Gastrocnemius medialis (tissue), 4 donors: ENCODE data around the gene PPCDC. TPM values are rescaled to one million over a fixed set of nuclear protein-coding genes. Genes with fewer than 3 reads are reported as not detected.

ENCODE experiments used
- ATAC-seq, 2 donors: fragments of 150-250 bp; one replicate each; pipeline ENCODE4 v1.9.1; 2016
- DNase-seq, 2 donors: peaks; one replicate each; pipeline ENCODE4 v3.0.0-alpha.2; 2019
- H3K27ac ChIP-seq, 4 donors: fragments of 200-600 bp; sonication (generic); 1 replicate in 1 of 4; 2 replicates in 3 of 4; pipeline ENCODE4 v1.5.1; 2016 to 2018; ENCODE audit warnings: mild to moderate bottlenecking in 2 of 4, moderate library complexity in 1 of 4
- H3K27me3 ChIP-seq, 3 donors: fragments of 200-600 bp; sonication (generic) in 2 of 3; 1 replicate in 1 of 3; 2 replicates in 2 of 3; pipeline versions ENCODE4 v1.5.1 to v1.6.0; 2016 to 2019; ENCODE audit warnings: mild to moderate bottlenecking in 1 of 3, moderate library complexity in 1 of 3
- H3K36me3 ChIP-seq, 2 donors: fragments of 200-600 bp; sonication (generic) in 1 of 2; one replicate each; pipeline ENCODE4 v1.5.1; 2017 to 2018
- H3K4me1 ChIP-seq, 2 donors: fragments of 200-600 bp; sonication (generic) in 1 of 2; one replicate each; pipeline ENCODE4 v1.5.1; 2016 to 2017; ENCODE audit warnings: mild to moderate bottlenecking in 2 of 2
- H3K4me3 ChIP-seq, 4 donors: fragments of 200-600 bp; sonication (generic) in 3 of 4; 1 replicate in 1 of 4; 2 replicates in 3 of 4; pipeline ENCODE4 v1.5.1; 2016 to 2019; ENCODE audit warnings: mild to moderate bottlenecking in 2 of 4
- H3K9me3 ChIP-seq, 3 donors: fragments of 200-600 bp; sonication (generic) in 2 of 3; 1 replicate in 1 of 3; 2 replicates in 2 of 3; pipeline ENCODE4 v1.5.1; 2016 to 2019
- POLR2A ChIP-seq, 2 donors: fragments of 450-650 bp; IDR thresholded peaks; one replicate each; pipeline ENCODE4 v1.6.1; 2017; ENCODE audit warnings: antibody characterized with exemption in 2 of 2, mild to moderate bottlenecking in 2 of 2, moderate library complexity in 2 of 2
- in situ Hi-C, 4 donors: fragments of 200-750 bp; cut with MboI; loops; one replicate each; pipeline versions ENCODE4 v1.15.0 to v1.8.0; 2017; ENCODE audit warnings: low sequenced_read_pairs in 4 of 4
- intact Hi-C: fragments of 100-400 bp; cut with DNase I; formaldehyde crosslinking; loops from one replicate; pipeline ENCODE4 v1.15.1; 2023; ENCODE audit warnings: low total_unique reads
- total RNA-seq, 4 donors: library from RNA; depleted of rRNA; stranded (reverse); fragments of >200 nt; gene quantifications; one replicate each; pipeline versions ENCODE4 v1.1.0 to v1.2.3, GENCODE V29; 2016
- TF ChIP-seq, protein P1 (sequence below), 5 experiments: fragments of 450-650 bp in 3 of 5; fragments of 200-600 bp in 2 of 5; sonication (generic) in 2 of 5; IDR thresholded peaks in 4 of 5; conservative IDR thresholded peaks in 1 of 5; 1 replicate in 4 of 5; 2 replicates in 1 of 5; pipeline ENCODE4 v1.5.1; 2016 to 2019; ENCODE audit warnings: antibody characterized with exemption in 5 of 5, mild to moderate bottlenecking in 3 of 5, moderate library complexity in 3 of 5

The PPCDC gene
- total RNA-seq, 4 donors from 2014 or later = 5.5 to 20.2 (median 11.9) TPM

DNA sequence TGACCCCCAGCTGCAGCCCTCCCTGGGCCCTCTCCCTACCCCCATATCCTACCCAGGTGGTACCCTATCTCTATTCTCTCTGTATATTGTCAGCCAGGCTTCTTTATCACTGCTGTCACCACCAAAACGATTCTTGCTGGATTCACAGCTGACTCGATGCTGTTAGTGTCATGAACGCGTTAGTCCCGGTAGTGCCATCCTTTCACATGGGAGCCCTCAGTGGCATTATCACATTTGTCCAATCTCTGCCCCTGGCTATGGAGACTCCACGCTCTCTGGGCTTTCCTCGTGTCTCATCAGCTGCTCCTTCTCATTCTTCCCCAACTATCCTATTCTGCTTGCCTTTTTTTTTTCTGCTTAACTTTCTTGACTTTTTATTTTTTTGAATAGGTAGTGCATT, 21.0 kb upstream of the PPCDC start:
- Histone ChIP-seq H3K27me3 (peaks cover 6 to 15% (median 7%) of the 10 kb centered on the region in 3 donors), H3K9me3 (no peaks in the 10 kb centered on the region), H3K4me1 (no peaks in the 10 kb centered on the region), H3K4me3 (no peak overlapping the region), H3K36me3 (no peaks in the 10 kb centered on the region), H3K27ac (no peak overlapping the region)
- no peak for TF ChIP-seq POLR2A (IDR thresholded peaks at IDR 0.05)
- TF ChIP-seq, protein P1, sequence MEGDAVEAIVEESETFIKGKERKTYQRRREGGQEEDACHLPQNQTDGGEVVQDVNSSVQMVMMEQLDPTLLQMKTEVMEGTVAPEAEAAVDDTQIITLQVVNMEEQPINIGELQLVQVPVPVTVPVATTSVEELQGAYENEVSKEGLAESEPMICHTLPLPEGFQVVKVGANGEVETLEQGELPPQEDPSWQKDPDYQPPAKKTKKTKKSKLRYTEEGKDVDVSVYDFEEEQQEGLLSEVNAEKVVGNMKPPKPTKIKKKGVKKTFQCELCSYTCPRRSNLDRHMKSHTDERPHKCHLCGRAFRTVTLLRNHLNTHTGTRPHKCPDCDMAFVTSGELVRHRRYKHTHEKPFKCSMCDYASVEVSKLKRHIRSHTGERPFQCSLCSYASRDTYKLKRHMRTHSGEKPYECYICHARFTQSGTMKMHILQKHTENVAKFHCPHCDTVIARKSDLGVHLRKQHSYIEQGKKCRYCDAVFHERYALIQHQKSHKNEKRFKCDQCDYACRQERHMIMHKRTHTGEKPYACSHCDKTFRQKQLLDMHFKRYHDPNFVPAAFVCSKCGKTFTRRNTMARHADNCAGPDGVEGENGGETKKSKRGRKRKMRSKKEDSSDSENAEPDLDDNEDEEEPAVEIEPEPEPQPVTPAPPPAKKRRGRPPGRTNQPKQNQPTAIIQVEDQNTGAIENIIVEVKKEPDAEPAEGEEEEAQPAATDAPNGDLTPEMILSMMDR (IDR thresholded peaks at IDR 0.05 in 4 of 5, conservative IDR thresholded peaks at IDR 0.05 in 1 of 5) = no peak
- in situ Hi-C loops (no loop called here), intact Hi-C loops (no loop called here)
- ATAC-seq = no peak
- no peak for DNase-seq

DNA sequence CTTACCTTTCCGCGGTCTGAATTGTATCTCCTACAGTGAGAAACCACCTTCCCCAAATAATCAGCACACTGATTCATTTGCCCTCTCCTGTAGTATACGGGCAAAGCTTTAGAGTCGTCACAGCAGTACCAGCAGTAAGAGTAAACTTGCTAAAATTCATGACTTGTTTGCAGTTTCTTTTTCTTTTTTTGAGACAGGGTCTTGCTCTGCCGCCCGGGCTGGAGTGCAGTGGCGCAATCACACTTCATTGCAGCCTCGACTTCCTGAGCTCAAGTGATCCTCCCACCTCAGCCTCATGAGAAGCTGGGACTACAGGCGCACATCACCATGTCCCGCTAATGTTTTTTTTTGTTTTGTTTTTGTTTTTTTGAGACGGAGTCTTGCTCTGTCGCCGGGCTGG, 16.2 kb upstream of the PPCDC start:
- H3K4me3 ChIP-seq = no peak overlapping the region
- no peaks in the 10 kb centered on the region for H3K9me3 ChIP-seq
- H3K36me3 ChIP-seq = no peaks in the 10 kb centered on the region
- no peak for TF ChIP-seq POLR2A (IDR thresholded peaks at IDR 0.05)
- TF ChIP-seq, protein P1 (IDR thresholded peaks at IDR 0.05 in 4 of 5, conservative IDR thresholded peaks at IDR 0.05 in 1 of 5) = no peak
- no peaks in the 10 kb centered on the region for H3K4me1 ChIP-seq
- in situ Hi-C loops (no loop called here), intact Hi-C loops (no loop called here)
- ATAC-seq (no peak), DNase-seq (no peak)
- H3K27me3 ChIP-seq = no peaks in the 10 kb centered on the region
- no peak overlapping the region for H3K27ac ChIP-seq

DNA sequence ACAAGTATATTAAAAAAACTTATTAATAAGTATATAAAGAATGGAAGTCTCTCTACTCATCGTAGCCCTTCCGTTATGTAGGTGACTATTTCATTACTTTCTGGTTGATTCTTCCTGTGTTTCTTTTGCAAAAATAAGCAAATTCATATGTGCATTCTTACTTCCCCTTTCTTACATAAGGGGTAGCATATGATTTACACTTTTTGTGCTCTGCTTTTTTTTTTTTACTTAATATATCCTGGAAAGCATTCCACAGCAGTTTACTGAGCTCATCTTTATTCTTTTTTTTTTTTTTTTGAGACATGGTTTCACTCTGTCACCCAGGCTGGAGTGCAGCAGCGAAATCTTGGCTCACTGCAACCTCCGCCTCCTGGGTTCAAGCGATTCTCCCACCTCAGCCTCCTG, 15.2 kb upstream of the PPCDC start:
- Histone ChIP-seq H3K36me3 (no peaks in the 10 kb centered on the region), H3K27me3 (no peaks in the 10 kb centered on the region), H3K27ac (no peak overlapping the region), H3K4me3 (no peak overlapping the region), H3K4me1 (no peaks in the 10 kb centered on the region), H3K9me3 (no peaks in the 10 kb centered on the region)
- ATAC-seq (no peak), DNase-seq (no peak)
- TF ChIP-seq, protein P1 (IDR thresholded peaks at IDR 0.05 in 4 of 5, conservative IDR thresholded peaks at IDR 0.05 in 1 of 5) = no peak
- no peak for TF ChIP-seq POLR2A (IDR thresholded peaks at IDR 0.05)
- in situ Hi-C loops = no loop called here
- intact Hi-C loops = no loop called here

DNA sequence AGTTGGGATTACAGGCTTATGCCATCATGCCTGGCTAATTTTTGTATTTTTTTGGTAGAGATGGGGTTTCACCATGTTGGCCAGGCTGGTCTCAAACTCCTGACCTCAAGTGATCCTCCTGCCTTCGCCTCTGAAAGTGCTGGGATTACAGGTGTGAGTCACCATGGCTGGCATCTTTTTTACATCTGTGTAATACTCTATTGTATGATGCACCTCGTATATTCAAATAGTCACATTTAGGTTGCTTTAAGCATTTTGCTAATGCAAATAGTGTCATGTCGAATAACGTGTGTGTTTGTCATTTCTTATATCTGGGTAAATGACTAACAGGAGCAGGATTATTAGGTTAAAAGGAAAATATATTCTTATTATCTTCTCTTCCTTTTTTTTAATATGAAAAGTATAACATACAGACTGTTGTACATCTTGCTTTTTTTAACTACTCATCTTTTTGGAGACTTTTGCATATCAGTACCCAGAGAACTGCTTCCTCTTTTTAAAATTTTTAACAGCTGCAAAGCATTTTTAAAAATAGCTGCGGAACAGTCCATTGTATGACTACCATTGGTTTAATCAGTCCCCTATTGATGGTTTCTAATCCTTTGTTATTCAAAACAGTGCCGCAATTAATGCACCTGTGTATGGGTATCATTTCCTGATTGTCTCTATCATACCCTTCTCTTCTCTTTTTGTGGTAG, 14.6 kb upstream of the PPCDC start:
- TF ChIP-seq, protein P1 (IDR thresholded peaks at IDR 0.05 in 4 of 5, conservative IDR thresholded peaks at IDR 0.05 in 1 of 5) = no peak
- TF ChIP-seq POLR2A (IDR thresholded peaks at IDR 0.05) = no peak

DNA sequence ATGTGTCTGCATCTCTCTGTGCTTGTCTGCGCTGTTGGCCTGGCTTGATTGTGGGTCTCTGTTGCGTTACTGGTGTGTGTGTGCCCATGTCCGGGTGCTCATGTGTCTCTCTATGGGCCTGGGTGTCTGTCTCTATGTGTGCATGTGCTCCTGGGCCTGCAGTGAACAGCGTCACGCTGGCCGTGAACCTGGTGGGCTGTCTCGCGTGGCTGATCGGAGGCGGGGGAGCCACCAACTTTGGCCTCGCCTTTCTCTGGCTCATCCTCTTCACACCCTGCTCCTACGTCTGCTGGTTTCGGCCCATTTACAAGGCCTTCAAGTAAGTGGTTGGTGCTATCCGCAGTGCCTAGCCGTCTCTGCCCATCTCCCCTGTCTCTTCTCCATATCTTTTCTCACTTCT, 7.0 kb upstream of the PPCDC start:
- Histone ChIP-seq H3K9me3 (no peaks in the 10 kb centered on the region), H3K27me3 (no peaks in the 10 kb centered on the region), H3K27ac (no peak overlapping the region), H3K36me3 (no peaks in the 10 kb centered on the region), H3K4me1 (no peaks in the 10 kb centered on the region), H3K4me3 (no peak overlapping the region)
- in situ Hi-C loops (no loop called here), intact Hi-C loops (no loop called here)
- TF ChIP-seq POLR2A (IDR thresholded peaks at IDR 0.05) = no peak
- TF ChIP-seq, protein P1 (IDR thresholded peaks at IDR 0.05 in 4 of 5, conservative IDR thresholded peaks at IDR 0.05 in 1 of 5) = no peak
- no peak for DNase-seq
- ATAC-seq = no peak

More for the DNA sequence above, 14.6 kb upstream of the PPCDC start:
- Histone ChIP-seq H3K4me3 (no peak overlapping the region), H3K27ac (no peak overlapping the region), H3K9me3 (no peaks in the 10 kb centered on the region), H3K36me3 (no peaks in the 10 kb centered on the region), H3K4me1 (no peaks in the 10 kb centered on the region), H3K27me3 (no peaks in the 10 kb centered on the region)
- no peak for ATAC-seq
- DNase-seq = no peak
- intact Hi-C loops = no loop called here
- in situ Hi-C loops = no loop called here
